HG03342 (cell line): ENCODE data around the gene CAMTA1.

Experiments used
- ATAC-seq: cut with Tn5 transposase; IDR thresholded peaks from one replicate; pipeline ENCODE4 v1.9.1; 2021; ENCODE audit warnings: mild to moderate bottlenecking, moderate library complexity; ENCODE audit not compliant: unreplicated experiment

CAMTA1 gene

DNA sequence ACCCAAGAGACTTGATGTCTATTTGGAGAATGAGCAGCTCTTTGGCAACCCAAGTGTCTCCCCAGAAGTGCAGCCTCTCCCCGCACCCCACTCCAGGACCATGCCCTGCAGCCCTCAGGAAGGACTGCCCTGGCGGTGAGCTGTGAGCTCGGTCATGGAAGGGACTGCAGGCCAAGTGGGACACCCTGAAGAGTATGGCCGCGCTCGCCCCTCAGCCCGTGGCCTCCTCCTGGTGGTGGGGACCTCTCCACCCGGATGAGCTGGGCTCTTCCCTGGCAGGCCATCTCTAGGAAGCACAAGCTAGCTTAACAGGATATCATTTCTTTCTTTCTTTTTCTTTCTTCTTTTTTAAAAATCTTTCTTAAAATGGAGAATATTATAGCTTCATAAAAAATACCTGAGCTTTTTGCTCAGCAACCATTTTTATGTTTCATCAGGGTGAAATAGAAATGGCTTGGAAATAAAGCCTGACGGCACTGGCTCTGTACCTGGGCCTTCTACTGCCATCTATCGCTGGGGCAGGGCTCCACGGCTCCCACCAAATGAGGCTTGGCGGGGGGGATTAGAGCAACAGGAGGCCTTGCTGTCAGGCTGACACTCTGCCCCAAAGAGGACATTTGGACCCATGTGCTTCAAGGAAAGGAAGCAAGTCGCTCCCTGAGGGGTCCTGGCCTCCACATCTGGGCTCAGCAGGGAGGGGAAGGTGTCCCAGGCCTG, 689.7 kb downstream of the CAMTA1 start:
- no peak for ATAC-seq

DNA sequence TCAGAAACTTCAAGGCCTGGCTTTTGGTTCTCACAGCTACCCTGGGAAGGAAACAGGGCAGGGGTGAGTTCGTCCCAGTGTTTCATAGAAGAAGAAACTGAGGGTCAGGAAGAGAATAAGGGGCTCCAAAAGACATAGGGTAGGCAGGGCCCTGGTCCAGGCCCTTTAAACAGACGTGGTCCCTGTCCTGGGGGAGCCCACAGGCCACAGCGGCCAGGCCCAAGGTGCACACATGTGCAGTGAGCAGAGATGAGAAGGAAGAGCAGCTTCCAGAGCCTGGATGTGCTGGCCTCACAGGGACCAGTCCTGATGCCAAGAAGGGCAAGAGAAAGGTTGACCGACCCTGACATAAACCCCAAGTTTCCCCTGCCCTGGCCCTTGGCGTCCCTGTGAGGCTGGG, 690.4 kb downstream of the CAMTA1 start:
- no peak for ATAC-seq

DNA sequence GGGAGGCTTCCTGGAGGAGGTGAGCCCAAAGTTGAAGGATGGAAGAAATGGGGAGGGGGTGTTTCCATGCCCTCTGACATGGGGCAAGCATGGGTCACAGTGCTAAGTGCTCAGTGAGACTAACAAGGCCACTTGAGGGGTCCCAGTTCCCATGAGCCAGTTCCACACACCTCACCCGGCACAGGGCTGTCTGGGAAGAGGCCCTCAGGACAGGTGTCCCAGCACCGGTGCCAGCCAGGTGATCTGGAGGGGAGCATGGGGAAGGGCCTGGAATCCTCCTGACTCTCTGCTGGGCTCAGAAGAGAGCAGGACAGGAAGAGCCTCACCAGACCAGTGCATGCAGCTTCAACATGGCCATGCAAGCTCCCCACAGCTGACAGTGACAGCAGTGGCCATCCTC, 691.1 kb downstream of the CAMTA1 start:
- ATAC-seq = no peak

DNA sequence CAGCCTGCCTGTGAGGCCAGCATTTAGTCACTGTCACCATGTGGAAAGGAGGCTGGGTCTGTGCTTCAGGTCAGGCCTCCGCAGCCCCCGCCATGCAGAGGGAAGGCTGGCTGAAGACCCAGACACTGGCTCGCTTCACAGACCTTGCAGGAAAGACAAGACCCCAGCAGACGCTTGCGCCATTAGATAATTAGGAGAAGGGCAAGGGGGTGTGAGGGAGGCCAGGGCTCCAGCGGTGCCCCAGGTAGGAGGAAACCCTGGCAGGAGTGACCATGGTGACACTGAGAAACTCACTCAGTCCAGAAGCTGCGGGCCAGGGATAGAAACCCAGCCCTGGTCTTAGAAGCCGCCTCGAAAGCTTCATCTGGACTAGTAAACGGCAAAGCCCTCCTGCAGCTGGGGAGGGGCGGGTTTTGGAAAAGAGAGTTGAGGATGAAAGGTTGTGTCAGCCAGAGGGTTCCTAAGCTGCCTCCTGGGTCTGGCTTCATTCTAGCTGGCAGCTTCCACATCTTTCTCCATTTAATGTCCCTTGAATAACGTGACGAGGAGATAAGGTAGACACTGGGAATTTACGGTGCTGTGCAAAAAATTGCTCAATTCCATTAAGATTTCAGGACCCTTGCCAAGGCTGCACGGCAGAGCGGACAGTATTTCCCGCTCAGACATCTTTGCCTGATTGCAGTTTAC, 691.8 kb downstream of the CAMTA1 start:
- no peak for ATAC-seq

DNA sequence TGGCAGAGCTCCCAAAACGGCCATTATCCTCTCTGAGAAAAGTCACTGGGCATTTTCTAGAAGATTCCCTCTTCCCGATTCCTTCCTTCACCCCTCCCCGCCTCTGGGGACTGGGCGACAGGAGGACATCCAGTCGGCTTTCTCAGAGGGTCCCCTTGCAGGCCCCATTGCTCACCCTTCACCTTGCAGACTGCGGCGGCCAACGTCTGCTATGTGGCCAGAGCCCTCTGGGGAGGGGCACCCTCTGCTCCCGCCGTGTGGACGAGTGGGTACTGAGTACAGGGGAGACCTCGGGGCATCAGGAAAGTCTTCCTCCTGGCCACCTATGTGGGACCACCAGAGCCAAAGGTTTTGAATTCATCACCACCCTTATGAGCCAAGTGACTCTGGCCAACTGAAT, 692.3 kb downstream of the CAMTA1 start:
- no peak for ATAC-seq

DNA sequence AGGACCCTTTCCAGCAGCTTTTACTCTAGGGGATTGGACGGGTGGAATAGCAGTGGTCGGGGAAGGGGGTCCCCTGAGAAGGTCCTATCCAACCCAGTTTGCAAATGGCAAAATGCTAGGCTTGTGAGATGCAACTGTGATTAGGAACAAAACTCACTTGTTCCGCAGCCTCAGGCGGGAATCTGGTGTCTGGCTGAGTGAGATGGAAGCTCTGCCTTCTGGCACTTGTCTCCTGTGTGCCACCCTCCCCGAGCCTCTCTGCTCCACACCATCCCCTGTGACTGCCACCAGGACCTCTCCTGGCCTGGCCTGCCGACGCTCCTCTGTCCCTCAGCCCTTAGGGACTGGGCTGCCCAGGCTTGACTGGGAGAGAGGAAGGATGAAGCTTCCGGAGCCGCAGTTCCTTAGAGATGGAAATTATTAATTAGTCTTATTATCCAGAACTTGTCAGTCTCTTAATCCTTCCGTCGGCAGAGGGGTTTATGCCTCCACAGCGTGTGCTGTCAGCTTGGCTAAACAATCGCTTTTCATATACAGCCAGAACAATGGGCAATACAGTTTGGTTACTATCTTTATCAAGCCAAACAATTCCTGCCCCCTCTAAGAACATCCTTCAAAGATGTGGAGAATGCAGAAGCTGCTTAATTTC, 693.0 kb downstream of the CAMTA1 start:
- no peak for ATAC-seq

DNA sequence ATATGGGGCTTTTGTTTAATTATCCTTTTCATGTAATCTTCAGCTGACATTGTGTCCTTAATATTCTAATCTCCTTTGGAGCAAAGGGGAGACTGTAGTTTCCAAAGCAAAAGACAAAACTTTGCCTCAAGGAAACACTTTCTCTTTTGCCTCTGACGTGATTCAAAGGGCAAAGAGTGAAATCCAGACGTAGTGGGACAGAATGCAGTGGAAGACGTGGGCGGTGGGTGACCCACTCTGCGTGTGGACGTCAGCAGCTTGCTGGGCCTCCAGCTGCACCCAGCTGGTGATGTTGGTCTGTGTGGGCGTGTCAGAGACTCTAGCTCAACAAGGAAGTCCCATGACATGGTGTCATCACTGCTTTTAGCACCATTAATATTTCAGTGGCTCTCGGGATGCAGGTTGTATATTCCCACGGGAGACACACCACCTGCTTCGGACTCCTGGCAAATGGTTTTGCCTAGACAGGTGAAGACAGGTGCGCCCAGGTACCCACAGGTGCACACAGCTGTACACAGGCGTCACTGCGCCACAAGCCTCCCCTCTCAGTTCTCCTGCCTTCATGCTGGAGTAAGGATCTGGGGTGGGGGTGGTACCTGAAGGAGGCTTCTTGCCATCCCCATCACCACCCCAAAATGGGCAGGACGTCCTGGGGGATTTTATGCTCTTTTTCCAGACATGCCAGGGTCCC, 693.7 kb downstream of the CAMTA1 start:
- no peak for ATAC-seq

DNA sequence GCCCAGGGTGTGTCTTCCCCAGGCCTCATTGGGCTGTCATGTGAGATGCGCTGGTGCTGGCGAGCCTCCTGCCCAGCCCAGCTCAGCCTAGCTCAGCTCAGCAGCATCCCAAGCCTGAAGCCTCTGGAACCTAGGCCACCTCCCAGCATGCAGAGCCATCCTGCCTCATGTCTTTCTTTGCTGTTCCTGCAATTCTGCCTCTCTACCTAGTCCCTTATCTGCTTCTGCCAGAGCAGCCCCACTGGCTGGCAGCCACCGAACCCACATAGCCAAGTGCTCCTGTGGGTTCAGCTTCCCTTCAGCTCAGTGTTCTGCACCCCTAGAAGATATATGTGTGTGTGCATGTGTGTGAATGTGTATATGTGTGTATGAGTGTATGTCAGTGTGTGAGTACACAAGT, 694.3 kb downstream of the CAMTA1 start:
- ATAC-seq = no peak

DNA sequence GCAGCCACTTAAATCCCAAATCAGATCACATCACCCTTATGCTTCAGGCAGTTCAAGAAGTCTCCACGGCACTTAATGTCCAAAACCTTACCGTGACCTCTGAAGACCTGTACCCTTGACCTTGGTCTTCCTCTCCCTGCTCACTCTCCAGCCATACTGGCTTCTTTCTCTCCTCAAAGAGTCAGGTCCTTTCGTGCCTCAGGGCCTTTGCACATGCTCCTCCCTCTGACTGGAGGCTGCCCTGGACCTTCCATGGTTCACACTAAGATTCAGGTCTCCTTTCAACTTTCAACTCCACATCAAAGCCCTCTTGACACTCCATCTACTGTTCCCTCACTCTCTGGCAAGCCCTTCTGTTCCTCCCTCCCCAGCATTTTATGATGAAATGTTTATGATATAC, 695.9 kb downstream of the CAMTA1 start:
- ATAC-seq = no peak

DNA sequence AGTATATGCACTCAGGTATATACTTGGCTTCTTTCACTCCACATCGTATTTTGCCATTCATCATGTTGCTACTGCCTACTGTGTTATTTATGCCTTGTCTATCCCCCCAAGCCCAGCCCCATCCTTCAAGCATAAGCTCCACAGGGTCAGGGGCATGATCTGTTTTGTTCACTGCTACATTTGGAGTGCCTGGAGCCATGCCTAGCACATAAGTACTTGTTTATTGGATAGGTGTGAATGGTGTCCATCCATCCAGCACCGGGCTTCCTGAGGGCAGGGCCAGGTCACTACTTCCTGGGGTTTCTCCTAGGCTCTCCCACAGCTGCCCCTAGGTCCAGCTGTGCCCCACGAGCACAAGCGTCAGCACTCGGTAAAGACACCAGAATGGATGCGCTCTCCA, 696.8 kb downstream of the CAMTA1 start:
- no peak for ATAC-seq

DNA sequence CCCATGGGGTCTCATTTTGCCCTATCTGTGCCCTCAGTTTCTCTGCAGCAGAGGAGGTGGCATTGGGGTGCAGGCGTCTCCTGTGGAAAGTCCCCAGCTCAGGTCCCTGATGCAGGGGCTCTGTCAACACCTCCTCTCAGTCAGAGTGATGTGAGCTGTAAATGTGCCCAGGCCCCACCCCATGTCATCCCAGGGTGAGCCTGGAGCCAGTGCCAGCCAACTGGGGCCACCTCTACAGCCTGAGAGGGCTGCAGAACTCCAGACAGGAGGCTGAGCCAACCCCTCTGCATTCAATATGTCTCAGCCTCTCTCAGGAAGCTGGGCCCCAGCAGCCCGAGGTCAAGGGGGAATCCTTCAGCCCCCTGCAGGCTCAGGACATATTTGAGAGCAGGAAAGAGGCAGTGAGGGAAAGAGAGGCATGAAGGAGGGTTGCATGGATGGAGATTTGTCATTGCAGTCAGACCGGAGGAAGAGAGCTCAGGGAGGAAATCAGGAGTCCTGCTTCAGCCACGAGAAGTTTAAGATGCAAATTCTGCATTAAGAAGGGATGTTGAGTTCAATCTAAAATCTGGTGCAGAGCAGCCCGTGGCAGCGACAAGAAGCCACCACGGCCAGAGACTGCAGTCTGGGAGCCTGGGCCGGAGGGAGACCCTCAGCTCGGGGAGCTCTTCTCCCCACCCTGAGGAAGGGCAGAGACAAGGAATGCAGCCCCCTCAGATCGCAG, 697.7 kb downstream of the CAMTA1 start:
- ATAC-seq = no peak

DNA sequence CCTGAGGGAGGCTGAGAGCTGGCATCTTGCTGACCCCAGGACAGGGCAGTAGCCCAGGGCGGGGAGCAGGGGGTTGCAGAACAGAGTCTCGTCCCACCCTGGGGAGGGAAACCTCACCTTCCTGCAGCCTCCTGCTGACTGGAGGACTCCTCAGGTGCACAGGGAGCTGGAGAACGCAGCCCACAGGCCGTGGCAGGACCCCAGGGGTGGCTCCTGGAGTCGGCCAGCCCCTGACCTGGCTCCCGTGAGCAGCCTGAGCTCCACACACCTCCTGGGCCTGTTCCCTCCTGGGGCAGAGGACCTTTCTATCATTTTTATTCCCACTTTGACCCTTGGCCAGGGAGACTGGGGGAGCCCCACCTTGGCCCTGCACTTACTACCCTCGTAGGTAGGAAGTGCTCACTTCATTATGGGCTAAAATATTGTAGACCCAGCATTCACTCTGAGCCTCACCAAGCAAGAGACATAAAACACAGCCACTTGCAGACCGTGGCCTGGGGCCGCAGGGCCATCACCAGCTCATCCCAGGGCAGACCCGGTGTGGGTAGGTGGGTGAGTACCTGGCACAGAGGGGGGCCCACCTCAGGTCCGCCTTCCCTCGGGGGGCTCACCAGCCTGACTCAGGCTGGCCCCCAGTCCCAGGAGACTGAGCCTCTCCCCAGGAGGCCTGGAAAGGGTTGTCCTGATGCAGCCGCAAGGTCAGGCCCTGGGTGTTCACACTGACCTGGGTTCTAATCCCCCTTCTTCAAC, 698.6 kb downstream of the CAMTA1 start:
- no peak for ATAC-seq

DNA sequence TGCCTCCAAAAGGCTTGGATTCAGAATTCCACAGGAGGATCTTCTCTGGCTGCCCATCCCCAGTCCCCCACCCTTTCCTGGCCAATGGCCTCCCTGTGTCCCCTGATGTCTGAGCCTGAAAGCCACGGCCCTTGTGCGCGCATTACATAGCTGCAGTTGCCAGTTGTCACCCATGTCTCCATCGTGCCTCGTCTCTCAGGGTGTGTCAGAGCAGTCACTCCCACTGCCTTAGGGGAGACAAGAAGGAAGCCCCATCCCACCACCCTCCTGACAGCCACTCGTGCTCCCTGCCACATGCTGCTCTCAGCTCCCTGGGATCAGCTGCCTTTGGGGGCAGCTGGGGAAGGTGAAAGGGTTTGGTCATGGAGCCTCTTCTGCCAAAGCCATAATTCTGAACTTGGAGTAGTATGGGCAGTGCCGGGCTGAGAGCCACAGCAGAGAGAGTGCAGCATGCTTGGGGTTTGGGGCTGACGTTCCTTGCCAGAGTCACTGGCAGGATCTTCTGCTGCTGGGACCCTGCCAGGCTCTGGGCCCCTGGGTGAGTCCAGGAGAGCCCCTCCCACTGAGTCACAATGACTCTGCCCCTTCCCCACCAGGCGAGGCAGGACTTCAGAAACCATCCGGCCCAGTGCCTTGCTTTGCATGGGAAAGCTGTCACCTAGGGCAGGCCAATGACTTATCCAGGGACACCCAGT, 700.0 kb downstream of the CAMTA1 start:
- ATAC-seq = no peak

DNA sequence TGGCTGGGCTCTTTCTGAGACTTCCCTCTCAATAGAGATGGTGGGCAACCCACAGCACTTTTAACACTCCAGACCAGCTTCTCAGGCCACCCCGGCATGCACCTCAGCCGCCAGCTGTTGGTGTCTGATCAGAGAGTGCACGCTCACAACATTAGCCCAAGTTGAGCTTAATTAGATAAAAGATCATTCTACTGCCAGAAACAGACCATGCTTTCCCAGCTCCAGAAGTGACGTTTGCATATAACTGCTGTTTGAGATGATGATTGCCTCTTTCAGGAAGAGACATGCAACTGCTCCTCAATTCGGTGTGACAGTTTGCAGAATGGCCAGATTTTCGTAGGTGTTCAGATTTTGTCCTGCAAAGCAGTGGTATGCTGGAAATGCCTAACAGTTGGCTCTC, 700.6 kb downstream of the CAMTA1 start:
- no peak for ATAC-seq

DNA sequence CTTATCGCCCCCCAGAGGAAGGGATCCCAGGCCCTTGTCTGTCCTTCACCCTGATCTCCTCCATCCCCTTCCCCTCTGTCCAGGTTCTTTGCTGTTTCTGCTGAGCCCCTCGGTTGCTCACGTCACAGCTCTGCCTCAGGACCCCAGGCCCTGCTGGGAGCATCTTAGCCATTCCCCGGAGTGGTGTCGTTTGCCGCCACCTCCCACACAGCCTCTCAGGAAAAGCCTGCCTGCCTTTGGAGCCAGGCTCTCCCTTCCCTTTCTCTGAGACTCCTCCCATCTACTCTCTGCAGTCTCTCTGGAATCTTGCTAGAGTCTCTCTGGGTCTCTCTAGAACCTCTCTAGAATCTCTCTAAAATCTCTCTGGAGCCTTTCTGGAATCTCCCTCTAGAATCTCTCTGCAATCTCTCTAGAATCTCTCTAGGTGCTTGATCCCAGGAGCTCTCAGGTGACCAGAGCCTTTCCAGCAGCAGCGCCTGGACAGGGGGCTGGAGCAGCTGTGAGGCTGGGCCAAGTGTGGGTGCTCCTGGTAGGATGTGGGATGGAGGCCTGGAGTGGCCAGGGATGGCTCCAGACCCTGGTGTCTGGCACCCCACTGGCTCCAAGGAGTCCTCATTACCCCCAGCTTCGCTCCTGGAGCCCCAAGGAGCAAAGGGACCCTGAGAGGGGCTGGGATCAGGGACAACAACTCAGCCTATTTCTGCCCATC, 702.7 kb downstream of the CAMTA1 start:
- ATAC-seq = no peak

DNA sequence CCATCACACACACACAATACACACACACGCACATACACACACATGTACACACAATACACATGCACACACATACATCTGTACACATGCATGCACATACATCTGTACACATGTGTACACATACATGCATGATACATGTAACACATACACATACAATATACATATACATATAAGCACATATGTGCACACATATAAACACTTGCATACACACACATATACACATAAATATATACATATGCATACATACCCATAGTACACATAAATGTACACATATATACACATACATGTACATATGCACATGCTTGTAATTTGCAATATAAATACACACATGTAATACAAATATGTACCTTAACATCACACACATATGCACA, 703.2 kb downstream of the CAMTA1 start:
- ATAC-seq = no peak

DNA sequence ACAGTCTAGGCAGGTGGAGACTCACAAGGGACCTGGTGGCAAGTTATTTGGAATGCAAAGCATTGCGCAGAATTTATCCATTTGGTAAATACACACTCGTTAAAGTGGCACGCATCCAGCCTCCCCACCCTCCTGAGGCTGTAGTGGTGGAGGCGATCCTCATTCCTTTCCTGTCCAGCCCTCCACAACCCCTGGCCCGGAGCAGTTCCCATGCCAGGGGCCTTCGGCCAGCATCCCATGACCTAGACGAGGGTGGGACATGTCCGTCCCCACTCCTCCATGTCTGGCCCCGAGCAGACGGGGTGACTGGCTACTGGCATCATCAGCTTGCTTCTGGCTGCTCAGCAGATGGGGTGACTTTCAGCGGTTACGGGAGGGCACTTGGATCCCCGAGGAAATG, 704.3 kb downstream of the CAMTA1 start:
- ATAC-seq = no peak

DNA sequence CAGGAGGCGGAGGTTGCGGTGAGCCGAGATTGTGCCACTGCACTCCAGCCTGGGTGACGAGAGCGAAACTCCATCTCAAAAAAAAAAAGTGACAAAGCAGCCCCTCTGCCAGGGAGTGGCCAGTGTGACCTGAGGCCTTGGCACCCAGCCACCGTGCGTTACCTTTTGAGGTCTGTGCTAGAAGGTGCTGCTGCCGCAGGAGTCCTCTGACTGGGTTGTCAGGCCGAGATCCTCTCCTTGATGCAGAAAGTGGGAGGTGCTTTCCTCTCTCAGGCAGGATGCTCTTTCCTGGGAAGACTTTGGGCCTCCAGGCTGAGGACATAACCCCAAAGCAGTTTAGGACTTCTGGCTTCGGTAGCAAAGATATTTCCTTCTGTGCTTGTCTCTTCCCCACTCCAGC, 705.3 kb downstream of the CAMTA1 start:
- no peak for ATAC-seq

DNA sequence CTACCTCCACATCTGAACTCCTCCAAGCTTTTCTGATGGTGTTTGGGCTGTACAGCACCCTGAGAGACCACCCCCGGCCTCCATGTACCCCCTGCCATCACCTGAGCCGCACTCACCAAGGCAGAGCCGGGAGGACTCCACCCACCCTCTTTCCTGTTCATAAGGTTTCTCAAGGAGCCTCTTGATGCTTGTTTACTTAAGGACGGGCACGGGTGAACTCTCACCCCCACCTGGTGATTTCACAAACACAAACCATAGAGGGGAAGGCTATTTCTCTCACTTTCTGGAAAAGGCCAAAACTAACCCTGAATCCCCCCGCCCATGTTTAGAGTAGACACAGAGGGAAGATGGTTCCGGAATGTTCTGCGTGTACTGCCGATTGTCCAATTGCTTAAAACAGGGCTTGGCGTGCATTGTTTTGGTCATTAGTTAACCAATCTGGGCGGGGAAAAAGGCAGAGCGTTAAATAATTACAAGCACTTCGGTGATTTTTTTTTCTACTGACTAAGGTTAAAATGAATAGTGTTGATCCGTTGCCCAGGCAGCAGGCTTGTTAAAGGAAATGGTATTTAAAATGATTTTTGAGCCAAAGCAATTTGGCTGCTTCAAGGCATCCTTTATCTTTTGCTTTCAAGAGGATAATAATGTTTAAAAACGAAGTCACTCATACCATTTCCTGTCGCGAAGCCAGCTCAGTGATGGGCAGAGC, 706.0 kb downstream of the CAMTA1 start:
- no peak for ATAC-seq
